ENCODE data around the gene DPH3.

DPH3 gene

GRCh38 chr3:16253601-16254000 lies 11.1 kb downstream of the DPH3 start:
- DNase-seq: no peak

DNA sequence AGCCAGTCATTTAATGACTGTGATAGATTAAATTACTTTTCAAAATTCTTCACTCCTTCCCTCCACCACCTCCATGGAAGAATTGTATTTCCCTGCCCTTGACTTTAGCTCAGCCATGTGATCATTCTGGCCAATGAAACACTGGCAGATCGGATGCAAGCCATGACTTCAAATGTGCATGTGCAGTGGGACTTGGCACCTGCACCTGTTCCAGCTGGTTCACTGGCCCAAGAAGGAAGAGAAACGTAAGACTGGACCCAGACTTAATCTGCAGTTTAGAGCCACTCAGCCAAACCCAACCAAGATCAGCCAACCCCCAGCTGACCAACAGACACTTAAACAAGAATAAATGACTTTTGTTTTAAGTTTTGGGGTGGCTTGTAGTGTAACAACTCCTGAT lies 11.8 kb downstream of the DPH3 start:
- no peak for DNase-seq

- no peak for DNase-seq
Observed at GRCh38 chr3:16252243-16252978, 12.3 kb downstream of the DPH3 start.

DNA sequence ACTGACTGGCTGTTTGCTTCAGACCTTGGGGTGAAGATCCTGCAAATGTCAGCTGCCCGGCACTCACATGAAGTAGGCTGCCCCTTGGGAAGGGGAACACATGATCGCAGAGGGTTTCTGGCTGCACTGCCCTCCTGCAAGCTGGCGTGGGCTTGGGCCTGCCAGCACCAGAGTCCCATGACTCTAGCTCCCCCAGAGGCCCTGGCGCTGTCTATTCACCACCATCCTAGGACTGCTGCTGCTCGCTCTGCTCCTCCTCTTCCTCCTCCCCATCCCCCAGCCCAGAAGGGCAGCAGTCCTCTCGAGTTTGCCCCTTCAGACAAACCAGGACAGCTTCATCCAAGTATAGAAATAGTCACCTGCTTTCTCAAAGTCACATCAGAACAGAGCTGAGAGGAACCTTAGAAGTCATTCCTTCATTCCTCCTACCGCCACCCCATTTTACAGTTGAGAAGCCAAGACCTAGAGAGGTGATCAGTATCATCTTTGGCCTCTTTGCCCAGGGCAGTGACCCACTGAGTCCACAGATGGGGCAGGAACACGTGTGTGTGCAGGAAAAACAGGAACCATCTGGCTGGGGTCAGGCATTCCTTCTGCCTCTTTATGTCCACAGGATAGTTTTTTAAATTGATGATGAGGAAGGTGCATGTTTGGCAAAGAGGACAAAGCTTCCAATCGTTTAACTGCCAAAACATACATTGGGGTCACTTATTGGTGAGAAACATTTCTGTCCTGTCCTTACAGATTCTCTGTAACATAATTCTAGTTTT lies 13.2 kb downstream of the DPH3 start:
- no peak for DNase-seq

GRCh38 chr3:16249886-16250285 lies 14.9 kb downstream of the DPH3 start:
- DNase-seq: no peak

DNA sequence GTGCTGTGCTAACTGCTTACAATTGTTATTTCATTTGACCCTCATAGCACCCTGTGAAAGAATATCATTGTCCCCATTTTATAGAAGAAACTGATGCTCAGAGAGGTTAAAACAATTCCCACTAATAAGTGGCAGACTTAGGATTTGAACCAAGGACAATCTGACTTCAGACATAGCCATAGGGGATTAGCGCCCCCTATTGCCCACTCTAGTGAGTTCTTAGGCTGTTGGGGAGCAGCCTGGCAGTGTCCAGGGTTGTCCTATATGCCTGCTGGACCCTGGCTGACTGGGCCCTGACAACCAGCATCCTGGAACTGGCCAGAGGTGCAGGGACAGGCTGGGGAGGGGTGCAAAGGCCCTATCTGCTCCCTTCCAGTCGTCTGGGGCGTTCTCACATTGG lies 15.4 kb downstream of the DPH3 start:
- DNase-seq: no peak

DNA sequence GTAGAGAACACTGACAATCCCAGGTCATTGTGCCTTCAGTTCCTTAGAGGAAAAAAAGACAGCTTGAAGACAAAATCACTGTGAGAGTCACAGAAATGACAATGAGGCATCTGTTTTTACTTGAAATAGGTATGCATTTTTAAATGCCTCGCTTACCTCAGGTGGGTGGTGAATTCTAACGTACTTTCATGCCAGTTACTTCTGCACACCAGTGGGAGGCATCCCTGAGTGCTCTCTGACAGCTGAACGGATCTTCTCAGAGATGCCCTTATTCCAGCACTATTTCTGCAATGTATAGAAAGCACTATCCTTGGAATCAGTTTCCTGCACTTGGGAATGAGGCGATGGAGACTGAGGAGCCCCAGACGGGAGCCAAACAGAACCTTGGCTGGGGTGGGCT lies 16.2 kb downstream of the DPH3 start:
- DNase-seq: no peak

DNA sequence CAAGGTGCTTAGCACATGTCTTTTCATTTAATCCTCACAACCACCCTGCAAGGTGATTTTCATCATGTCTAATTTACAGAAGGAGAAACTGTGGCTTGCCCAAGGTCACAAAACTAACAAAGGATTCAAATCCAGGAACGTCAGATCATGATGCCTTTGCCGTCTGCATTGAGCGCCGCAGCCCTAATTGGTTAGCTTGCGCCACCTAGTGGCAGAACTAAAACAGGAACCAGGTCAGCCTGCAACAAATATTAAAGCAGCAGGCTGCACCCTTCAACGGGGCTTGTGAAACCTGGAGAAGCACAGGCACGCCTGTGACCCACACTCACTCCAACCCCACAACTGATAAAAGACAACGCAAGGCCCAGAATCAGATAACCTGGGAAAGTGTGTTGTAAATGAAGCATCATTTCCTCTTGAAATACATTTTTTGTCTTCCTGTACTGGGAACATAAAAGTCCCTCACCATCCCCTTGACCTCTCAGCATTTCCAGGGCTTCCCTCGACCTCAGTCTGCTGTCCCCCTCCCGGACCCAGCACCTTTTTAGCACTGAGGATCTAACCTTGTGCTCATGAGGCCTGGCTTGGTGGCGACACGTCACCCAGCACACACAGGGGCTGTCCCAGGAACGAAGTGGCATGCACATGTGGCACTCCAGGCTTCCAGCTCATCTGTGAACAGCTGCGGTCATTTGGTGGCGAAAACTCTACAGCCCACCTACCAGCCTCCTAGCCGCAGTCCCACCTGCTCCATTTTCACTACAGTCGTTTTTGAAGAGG lies 17.3 kb downstream of the DPH3 start:
- DNase-seq: peak; percentile 74

DNA sequence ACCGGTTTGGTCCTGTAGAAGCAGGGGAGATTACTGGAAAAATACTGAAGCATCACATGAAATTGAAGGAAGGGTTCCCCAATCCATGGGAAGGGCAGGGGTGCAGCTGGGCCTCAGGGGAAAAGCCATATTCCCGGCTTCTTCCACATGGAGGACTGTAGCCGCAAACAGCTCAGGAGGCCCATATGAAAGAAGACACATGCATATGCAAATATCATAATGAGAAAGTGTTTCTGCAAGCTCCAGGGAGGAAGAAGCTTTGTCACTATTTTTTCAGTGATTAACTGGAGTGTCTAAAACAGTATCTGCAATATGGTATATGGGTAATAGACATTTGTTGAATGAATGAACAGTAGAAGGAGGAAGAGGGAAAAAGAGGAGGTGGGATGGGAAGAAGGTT lies 19.1 kb downstream of the DPH3 start:
- no peak for DNase-seq

- DNase-seq: no peak
Observed at GRCh38 chr3:16243706-16244490, 20.8 kb downstream of the DPH3 start.

DNA sequence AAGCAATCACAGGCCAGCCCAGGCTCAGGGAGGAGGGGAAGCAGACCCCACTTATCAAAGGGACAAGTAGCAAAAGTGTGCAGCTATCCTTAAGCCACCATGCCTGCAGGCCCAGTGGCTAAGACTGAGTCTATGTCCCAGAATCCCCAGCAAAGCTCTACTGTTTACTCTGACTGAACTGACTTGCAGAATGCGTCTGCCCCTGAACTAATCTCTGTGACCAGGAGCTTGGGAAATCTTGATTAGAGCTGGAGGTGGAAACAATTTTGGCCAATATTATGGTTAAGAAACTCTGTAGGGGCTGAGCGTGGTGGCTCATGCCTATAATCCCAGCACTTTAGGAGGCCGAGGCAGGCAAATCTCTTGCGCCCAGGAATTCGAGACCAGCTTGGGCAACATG lies 22.6 kb downstream of the DPH3 start:
- no peak for DNase-seq

DNA sequence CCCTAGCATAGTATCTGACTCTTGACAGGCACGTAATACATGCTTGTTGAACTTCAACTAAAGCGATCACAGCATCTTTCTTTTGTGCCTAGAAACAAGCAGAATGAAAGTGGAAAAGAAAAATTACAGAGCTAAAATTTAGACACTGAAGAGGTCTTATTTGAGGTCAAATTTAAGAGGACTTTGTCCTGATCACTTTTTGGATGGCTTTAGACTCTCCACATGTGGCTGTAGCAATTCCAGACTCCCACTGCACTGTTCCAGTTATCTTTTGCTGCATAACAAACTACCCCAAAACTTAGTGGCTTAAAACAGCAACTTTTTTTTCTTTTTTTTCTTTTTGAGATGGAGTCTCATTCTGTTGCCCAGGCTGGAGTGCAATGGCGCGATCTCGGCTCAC lies 23.5 kb downstream of the DPH3 start:
- DNase-seq: no peak

- no peak for DNase-seq
Observed at GRCh38 chr3:16240229-16241023, 24.3 kb downstream of the DPH3 start.

DNA sequence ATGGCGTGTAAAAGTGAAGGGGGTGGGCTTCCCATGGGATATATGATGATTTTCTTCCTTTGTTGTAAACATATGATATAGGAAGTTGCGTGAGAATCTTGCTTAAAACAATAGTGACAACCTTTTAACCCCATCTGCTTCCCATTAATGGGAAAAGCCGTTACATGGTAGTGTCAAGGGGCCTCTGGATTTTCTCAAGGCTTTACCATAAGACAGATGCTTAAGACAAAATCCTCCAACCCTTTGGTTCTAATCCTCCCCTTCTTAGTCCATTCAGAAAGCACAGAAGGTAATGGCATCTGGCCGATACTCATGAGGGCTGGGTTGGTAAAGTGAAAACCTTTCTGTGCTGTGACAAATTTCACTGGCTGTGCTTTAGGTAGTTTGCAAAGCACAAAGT lies 25.0 kb downstream of the DPH3 start:
- no peak for DNase-seq

GRCh38 chr3:16239086-16239770 lies 25.5 kb downstream of the DPH3 start:
- no peak for DNase-seq

DNA sequence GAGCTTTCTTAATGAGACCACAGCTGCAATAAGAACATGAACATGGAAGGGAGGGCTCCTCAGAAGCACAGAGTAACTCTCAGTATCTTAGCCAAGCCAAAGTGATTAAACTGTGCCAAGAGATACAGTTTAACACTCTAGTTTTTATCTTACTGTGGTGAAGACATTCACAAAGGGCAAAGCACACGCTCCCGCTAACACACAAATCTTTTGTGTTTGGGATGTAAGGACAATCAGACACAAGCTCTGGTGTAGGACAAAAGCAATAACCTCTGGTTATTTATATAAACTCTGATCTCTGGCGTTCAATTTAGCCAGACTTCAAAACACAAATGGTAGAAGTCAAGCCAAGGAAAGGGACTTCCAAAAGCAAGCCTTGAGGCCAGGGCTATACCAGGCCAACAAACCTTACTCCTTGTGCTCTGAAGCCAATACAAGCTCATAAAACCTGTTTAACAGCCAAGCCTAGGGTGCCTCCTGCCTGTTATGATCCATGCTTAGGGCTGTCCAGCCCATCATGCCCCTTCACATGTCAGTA lies 27.8 kb downstream of the DPH3 start:
- no peak for DNase-seq

DNA sequence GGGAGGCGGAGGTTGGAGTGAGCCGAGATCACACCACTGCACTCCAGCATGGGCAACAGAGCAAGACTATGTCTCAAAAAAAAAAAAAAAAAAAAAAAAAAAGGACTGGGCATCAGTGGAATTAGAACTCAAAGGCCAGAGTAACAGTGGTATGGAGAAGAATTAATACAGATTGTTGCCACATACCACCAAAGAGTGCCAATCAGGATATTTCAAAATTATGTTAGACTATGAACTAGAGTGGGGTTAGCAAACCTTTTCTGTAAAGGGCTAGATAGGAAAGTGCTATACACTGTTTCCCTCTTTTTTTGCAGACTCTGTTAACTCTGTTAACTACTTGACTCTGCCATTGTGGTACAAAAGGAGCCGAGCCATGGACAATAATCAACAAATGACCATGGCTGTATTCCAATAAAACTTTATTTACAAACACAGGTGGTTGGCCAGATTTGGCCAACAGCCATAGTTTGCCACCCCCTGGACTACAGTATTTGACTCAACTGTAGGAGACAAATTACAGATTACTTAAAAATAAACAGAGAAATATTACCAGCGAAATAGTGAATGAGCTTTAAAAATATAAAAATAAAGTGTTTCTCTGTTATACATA lies 28.6 kb downstream of the DPH3 start:
- DNase-seq: no peak

- DNase-seq: no peak
Observed at GRCh38 chr3:16234281-16234680, 30.5 kb downstream of the DPH3 start.

DNA sequence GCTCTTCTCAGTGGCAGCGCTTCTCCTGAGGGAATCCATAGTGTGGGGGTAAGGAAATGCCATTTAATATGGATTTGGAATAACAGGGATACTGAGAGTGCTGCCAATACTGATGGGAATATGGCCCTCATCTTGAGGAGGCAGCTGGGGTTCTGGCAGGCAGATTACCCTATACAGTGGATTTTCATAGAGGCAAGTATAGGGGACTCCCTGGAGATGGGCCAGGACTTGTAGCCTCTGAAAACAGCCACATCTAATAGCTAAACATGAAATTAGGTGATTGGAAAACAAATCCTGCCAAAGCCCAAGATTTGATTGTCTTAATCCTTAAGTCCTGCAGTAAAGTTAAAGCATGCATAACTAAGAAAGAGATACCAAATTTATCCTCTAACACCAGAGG lies 30.9 kb downstream of the DPH3 start:
- DNase-seq: no peak

- DNase-seq: no peak
Observed at GRCh38 chr3:16231983-16232382, 32.8 kb downstream of the DPH3 start.

DNA sequence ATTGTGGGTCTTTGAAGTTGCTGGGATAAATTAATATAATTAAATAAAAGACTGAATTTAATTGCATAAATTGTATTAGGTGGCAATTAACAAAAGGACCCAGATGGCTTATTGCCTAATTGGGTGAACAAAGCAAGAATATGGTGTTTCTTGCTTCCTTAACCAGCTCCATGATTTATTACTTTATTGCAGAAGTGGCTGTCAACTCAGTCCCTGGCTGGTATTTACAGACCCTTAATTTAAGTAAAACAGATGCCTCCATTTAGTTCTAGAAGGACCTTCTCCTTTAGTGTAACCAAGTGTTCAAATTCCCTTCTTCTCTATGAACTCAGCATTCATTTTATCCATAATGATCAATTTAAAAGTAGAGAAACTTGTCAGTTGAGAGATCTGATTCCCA lies 35.1 kb downstream of the DPH3 start:
- no peak for DNase-seq

All from NCI-H1092 (cell line).